GM11168 (cell line): Measurements from ENCODE around the gene TRO.

Experiments used
- in situ Hi-C: fragments of 300-500 bp; cut with MboI; formaldehyde crosslinking; loops from one replicate; pipeline ENCODE4 v1.12.0; 2022; ENCODE audit warnings: low sequenced_read_pairs; ENCODE audit not compliant: unreplicated experiment

The TRO gene

GRCh38 chrX:54945224-54945623, 24.6 kb downstream of the TRO start:
- in situ Hi-C loops = no loop called here

DNA sequence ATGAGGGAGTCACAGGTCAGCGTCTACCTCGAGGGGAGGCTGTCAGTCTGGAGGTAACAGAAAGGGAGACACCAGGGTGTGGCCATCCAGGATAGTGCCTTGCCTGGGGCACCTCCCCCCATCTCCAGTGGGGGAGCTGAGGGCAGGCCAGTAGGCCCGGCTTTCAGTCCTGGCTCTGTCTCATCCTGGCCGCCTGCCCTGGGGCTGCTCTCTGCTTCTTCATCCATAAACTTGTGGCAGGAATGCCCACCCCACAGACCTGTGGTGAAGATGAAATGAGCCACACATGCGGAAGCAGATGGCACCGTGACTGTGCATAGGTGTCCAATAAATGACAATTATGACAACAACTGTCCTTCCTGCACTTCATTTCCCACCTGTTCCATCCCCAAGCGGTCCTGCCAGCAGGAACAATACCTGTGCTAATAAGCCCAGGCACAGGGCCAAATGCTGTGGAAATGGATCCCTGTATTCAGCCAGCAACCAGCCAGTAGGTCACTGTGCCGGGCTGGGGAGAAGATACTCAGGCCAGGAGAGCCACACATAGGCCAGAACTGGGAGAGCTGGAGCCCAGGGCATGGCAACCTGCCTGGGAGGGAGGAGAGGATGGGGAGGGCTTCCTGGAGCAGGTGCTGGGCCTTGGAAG, 30.2 kb downstream of the TRO start:
- in situ Hi-C loops = no loop called here

- in situ Hi-C loops = no loop called here
These were observed 41.1 kb downstream of the TRO start for GRCh38 chrX:54961750-54962149.

- in situ Hi-C loops = no loop called here
These were observed 44.3 kb downstream of the TRO start for GRCh38 chrX:54964766-54965497.

DNA sequence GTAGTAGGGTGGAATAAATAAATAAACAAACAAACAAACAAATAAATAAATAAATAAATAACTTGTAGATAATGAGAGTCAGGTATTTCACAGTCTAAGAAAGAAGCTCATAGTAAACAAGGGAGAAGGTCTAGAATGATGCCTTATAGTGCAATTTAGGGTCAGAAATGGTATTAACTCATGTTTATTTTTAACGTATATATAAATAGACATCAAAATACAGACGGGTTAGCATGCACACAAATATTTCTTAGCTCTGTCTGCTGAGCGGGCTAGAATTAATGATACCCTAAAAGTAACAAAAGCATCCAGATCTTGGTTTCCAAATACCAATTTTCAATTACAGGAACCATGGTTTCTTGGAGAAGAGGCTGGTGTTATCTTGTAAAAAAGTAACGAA, 56.8 kb downstream of the TRO start:
- in situ Hi-C loops = no loop called here

- in situ Hi-C loops = no loop called here
These were observed 57.8 kb downstream of the TRO start for GRCh38 chrX:54978448-54978847.

DNA sequence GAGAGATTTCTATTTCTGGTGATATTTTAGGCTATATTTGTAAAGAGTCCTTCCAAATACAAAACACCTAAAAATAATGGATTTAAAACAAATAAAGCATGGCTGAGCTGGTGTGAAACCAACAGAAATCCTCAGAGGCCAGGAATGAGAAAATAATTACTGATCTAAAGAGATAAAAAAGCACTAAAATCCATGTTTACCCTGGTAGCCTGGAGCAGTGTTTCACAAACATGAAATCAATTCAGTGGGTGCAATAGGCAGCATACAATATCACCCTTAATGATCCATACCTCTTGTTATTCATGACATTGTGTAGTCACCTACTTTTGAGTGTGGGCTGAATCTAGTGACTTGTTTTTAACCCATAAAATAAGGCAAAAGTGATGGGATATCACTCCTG, 58.8 kb downstream of the TRO start:
- in situ Hi-C loops = no loop called here

- in situ Hi-C loops = no loop called here
These were observed 59.7 kb downstream of the TRO start for GRCh38 chrX:54980334-54980733.
